ENCODE measurements around the gene FXYD5.

Gene FXYD5

GRCh38 chr19:35162471-35163326 is 8.2 kb downstream of the FXYD5 start:
- H3K4me3 ChIP-seq (ENCODE audit: low read length), result no peak overlapping the region
- no peaks in the 10 kb centered on the region for H3K27me3 ChIP-seq (replicated peaks; ENCODE audit: control insufficient read depth, insufficient read depth, low read length)
- H3K36me3 ChIP-seq (ENCODE audit: control insufficient read depth, insufficient read depth, low read length, severe bottlenecking), result peaks cover 82% of the 10 kb centered on the region
- peak; percentile 45 for DNase-seq (ENCODE audit: low read depth)
- peaks cover 27% of the 10 kb centered on the region for H3K9me3 ChIP-seq (ENCODE audit: control insufficient read depth, low read length)
- H3K9ac ChIP-seq (ENCODE audit: low read length), result no peak overlapping the region
- H3K4me1 ChIP-seq (ENCODE audit: control insufficient read depth, insufficient read depth, low read length), result no peaks in the 10 kb centered on the region

DNA sequence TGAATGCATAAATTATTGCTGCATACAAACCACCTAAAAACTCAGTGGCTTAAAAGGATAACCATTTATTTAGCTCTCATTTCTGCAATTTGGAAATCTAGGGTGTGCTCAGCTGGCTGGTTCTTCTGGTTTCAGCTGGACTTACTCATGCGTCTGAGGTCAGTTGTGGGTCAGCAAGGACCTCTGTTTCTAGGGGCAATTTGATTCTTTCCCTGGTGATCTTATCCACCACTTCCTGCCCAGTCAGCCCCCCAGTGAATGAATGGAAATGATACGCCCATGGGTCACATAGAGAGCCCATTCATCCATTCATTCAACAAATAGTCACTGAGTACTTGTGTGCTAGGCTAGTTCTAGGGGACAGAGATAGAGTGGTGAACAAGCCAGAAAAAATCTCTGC is 9.9 kb downstream of the FXYD5 start:
- Histone ChIP-seq H3K27me3 (replicated peaks; ENCODE audit: control insufficient read depth, insufficient read depth, low read length) (no peaks in the 10 kb centered on the region), H3K9ac (ENCODE audit: low read length) (no peak overlapping the region), H3K4me3 (ENCODE audit: low read length) (peak overlapping the region; percentile 30), H3K4me1 (ENCODE audit: control insufficient read depth, insufficient read depth, low read length) (peaks cover 5% of the 10 kb centered on the region), H3K36me3 (ENCODE audit: control insufficient read depth, insufficient read depth, low read length, severe bottlenecking) (peaks cover 65% of the 10 kb centered on the region), H3K9me3 (ENCODE audit: control insufficient read depth, low read length) (peaks cover 27% of the 10 kb centered on the region)
- no peak for DNase-seq (ENCODE audit: low read depth)

DNA sequence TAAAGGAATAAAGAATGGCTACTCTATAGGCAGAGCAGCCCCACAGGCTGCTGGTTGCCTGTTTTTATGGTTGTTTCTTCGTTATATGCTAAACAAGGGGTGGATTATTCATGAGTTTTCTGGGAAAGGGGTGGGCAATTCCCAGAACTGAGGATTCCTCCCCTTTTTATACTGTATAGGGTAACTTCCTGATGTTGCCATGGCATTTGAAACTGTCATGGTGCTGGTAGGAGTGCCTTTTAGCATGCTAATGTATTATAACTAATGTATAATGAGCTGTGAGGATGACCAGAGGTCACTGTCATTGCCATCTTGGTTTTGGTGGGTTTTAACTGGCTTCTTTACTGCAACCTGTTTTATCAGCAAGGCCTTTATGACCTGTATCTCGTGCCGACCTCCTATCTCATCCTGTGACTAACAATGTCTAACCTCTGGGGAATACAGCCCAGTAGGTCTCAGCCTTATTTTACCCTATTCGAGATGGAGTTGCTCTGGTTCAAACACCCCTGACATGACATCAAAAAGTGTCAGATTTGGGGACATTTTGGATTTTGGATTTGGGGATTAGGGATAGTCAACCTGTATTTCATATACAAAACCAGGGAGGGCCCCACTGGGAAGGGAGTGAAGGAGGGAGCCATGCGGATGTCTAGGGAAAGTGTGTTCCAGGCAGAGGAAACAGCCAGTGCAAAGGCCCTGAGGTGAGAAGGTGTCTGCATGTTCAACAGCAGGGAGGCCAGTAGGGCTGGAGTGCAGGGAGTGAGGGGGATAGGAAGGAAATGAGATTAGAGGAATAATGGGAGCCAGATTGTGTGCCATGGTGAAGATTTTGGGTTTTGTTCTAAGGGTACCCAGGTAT is 10.9 kb downstream of the FXYD5 start:
- DNase-seq (ENCODE audit: low read depth), result no peak
- Histone ChIP-seq H3K27me3 (replicated peaks; ENCODE audit: control insufficient read depth, insufficient read depth, low read length) (no peaks in the 10 kb centered on the region), H3K36me3 (ENCODE audit: control insufficient read depth, insufficient read depth, low read length, severe bottlenecking) (peaks cover 59% of the 10 kb centered on the region), H3K9me3 (ENCODE audit: control insufficient read depth, low read length) (peaks cover 27% of the 10 kb centered on the region), H3K4me1 (ENCODE audit: control insufficient read depth, insufficient read depth, low read length) (peaks cover 15% of the 10 kb centered on the region), H3K9ac (ENCODE audit: low read length) (no peak overlapping the region), H3K4me3 (ENCODE audit: low read length) (no peak overlapping the region)

GRCh38 chr19:35166100-35167063 is 11.8 kb downstream of the FXYD5 start:
- Histone ChIP-seq H3K4me3 (ENCODE audit: low read length) (no peak overlapping the region), H3K27me3 (replicated peaks; ENCODE audit: control insufficient read depth, insufficient read depth, low read length) (no peaks in the 10 kb centered on the region), H3K9me3 (ENCODE audit: control insufficient read depth, low read length) (peaks cover 27% of the 10 kb centered on the region), H3K36me3 (ENCODE audit: control insufficient read depth, insufficient read depth, low read length, severe bottlenecking) (peaks cover 51% of the 10 kb centered on the region), H3K9ac (ENCODE audit: low read length) (no peak overlapping the region), H3K4me1 (ENCODE audit: control insufficient read depth, insufficient read depth, low read length) (peaks cover 20% of the 10 kb centered on the region)
- no peak for DNase-seq (ENCODE audit: low read depth)

DNA sequence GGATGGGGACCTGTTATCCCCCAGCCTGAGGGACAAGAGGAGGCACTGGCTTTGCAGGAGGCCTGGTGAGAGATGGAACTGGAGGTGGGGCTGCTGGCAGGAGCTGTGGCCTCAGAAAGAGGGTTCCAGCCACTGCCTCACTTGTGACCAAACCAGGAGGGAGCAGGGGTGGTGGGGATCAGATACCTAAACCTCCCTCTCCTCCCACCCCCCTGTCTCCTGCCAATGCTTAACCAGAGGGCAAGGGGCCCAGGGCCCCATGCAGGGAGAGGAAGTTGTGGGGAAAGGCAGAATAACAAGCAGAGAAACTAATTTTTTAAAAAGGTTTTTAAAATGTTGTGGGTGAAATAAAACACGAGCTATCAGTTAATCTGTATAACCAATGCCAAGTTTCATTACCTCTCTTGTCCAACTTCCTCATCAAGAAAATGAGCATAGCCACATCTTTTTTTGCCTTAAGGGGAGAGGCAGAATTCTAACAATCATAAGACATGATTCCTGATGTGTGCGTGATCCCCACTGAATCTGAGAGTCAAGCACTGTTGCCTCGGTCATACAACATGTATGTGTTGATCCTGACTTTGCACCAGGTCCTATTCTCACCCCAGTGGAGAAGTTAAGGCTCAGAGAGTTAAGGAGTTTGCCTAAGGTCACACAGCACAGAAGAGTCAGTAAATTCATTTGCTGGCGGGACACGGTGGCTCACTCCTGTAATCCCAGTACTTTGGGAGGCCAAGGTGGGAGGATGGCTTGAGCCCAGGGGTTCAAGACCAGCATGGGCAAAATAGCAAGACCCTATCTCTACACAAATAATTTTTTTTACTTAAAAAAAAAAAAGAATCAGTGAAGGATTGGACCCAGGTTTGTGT is 12.9 kb downstream of the FXYD5 start:
- H3K9ac ChIP-seq (ENCODE audit: low read length), result no peak overlapping the region
- DNase-seq (ENCODE audit: low read depth), result no peak
- peaks cover 40% of the 10 kb centered on the region for H3K36me3 ChIP-seq (ENCODE audit: control insufficient read depth, insufficient read depth, low read length, severe bottlenecking)
- peaks cover 24% of the 10 kb centered on the region for H3K9me3 ChIP-seq (ENCODE audit: control insufficient read depth, low read length)
- H3K27me3 ChIP-seq (replicated peaks; ENCODE audit: control insufficient read depth, insufficient read depth, low read length), result no peaks in the 10 kb centered on the region
- peaks cover 20% of the 10 kb centered on the region for H3K4me1 ChIP-seq (ENCODE audit: control insufficient read depth, insufficient read depth, low read length)
- no peak overlapping the region for H3K4me3 ChIP-seq (ENCODE audit: low read length)

- H3K4me1 ChIP-seq (ENCODE audit: control insufficient read depth, insufficient read depth, low read length), result peaks cover 20% of the 10 kb centered on the region
- peaks cover 24% of the 10 kb centered on the region for H3K9me3 ChIP-seq (ENCODE audit: control insufficient read depth, low read length)
- no peak overlapping the region for H3K4me3 ChIP-seq (ENCODE audit: low read length)
- DNase-seq (ENCODE audit: low read depth), result no peak
- peaks cover 33% of the 10 kb centered on the region for H3K36me3 ChIP-seq (ENCODE audit: control insufficient read depth, insufficient read depth, low read length, severe bottlenecking)
- no peaks in the 10 kb centered on the region for H3K27me3 ChIP-seq (replicated peaks; ENCODE audit: control insufficient read depth, insufficient read depth, low read length)
- H3K9ac ChIP-seq (ENCODE audit: low read length), result no peak overlapping the region
Observed at GRCh38 chr19:35168196-35168595, 13.7 kb downstream of the FXYD5 start.

- H3K4me3 ChIP-seq (ENCODE audit: low read length), result no peak overlapping the region
- DNase-seq (ENCODE audit: low read depth), result no peak
- no peaks in the 10 kb centered on the region for H3K27me3 ChIP-seq (replicated peaks; ENCODE audit: control insufficient read depth, insufficient read depth, low read length)
- peaks cover 20% of the 10 kb centered on the region for H3K4me1 ChIP-seq (ENCODE audit: control insufficient read depth, insufficient read depth, low read length)
- H3K9ac ChIP-seq (ENCODE audit: low read length), result peak overlapping the region; percentile 45
- H3K36me3 ChIP-seq (ENCODE audit: control insufficient read depth, insufficient read depth, low read length, severe bottlenecking), result peaks cover 25% of the 10 kb centered on the region
- H3K9me3 ChIP-seq (ENCODE audit: control insufficient read depth, low read length), result peaks cover 16% of the 10 kb centered on the region
Observed at GRCh38 chr19:35169221-35169995, 14.9 kb downstream of the FXYD5 start.

DNA sequence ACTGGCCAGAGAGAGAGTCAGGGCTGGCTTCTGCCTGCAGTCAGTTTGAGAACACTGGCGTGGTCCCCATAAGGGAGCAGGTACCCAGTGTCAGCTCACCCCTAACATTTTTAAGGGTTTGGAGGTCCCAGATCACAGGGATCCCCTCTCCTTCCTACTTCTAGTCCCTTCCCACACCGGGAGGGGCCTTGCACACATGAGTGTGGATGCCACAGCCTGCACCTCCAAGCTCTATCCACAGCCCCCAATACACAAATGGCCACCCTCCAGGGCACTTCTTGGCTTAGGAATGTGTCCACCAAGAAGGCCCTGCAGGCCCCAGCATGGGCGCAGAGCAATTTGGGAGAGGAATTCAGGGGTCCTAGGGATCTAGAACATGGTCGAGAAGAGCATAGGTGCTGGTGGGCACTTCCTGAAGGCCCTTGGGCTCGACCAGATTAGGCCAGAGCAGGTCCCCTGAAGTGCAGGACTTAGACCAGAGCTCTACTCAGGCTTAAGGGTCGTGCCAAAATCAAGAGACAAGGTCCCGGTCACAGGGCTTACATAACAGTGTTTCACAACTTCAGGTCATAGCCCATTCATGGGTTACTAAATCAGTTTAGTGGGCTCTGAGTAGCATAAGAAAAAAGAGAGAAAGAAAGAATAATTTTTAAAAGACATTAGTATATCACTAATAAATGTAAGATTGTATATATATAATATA is 16.0 kb downstream of the FXYD5 start:
- peaks cover 20% of the 10 kb centered on the region for H3K4me1 ChIP-seq (ENCODE audit: control insufficient read depth, insufficient read depth, low read length)
- no peak overlapping the region for H3K4me3 ChIP-seq (ENCODE audit: low read length)
- peaks cover 15% of the 10 kb centered on the region for H3K36me3 ChIP-seq (ENCODE audit: control insufficient read depth, insufficient read depth, low read length, severe bottlenecking)
- H3K9me3 ChIP-seq (ENCODE audit: control insufficient read depth, low read length), result peaks cover 13% of the 10 kb centered on the region
- no peaks in the 10 kb centered on the region for H3K27me3 ChIP-seq (replicated peaks; ENCODE audit: control insufficient read depth, insufficient read depth, low read length)
- H3K9ac ChIP-seq (ENCODE audit: low read length), result no peak overlapping the region
- DNase-seq (ENCODE audit: low read depth), result no peak

DNA sequence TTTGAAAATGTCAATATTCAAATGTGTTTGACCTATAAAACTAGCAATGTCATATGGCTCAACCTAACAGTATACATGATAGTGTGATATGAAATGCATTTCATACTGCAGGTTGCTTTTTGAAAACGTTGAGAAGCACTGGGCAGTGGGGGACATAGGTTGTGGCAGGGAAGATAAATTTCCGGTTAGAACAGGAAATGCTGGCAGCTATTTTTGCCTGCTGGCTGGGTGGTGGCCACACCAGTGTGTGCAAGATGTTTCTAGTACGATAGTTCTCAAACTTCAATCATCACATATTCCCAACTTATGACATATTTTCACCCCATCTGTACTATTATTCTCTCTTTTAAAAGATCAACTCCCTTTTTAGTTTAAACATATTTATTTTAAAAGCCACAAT is 17.2 kb downstream of the FXYD5 start:
- Histone ChIP-seq H3K4me1 (ENCODE audit: control insufficient read depth, insufficient read depth, low read length) (peaks cover 26% of the 10 kb centered on the region), H3K4me3 (ENCODE audit: low read length) (no peak overlapping the region), H3K9me3 (ENCODE audit: control insufficient read depth, low read length) (peaks cover under 1% of the 10 kb centered on the region), H3K27me3 (replicated peaks; ENCODE audit: control insufficient read depth, insufficient read depth, low read length) (no peaks in the 10 kb centered on the region), H3K9ac (ENCODE audit: low read length) (no peak overlapping the region), H3K36me3 (ENCODE audit: control insufficient read depth, insufficient read depth, low read length, severe bottlenecking) (peaks cover 3% of the 10 kb centered on the region)
- no peak for DNase-seq (ENCODE audit: low read depth)
